VCaP (cell line): ENCODE results near the gene SLC25A13.
"Not testable (repeated sequence)": the region's sequence is repeated elsewhere in the genome, so short reads cannot be mapped to it uniquely, and the experiment has no call there.

Experiments
- H3K27ac ChIP-seq: fragments of 450-650 bp; 2 replicates; pipeline ENCODE4 v1.5.1; 2017
- TF ChIP-seq, protein P1 (sequence below): fragments of 450-650 bp; conservative IDR thresholded peaks from 2 replicates; pipeline ENCODE4 v1.5.1; 2017; ENCODE audit warnings: mild to moderate bottlenecking, moderate library complexity

The SLC25A13 gene

DNA sequence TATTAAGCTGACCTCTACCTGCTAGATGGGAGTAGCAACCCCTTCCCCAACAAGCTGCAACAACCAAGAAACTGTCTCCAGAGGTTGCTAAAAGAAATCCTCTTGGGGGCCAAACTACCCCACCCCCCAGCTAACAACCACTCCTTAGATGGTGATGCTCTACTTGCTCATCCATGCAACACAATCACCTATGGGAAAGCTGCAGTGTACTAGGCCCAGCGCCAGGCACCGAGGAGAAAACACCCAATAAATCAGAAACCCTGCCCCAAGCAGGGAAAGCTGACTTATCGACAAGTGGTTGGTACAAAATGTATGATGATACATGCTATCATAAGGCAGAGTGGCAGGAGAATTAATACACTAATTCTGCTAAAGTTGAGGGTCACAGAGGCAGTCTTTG, 17.3 kb downstream of the SLC25A13 start:
- TF ChIP-seq, protein P1, sequence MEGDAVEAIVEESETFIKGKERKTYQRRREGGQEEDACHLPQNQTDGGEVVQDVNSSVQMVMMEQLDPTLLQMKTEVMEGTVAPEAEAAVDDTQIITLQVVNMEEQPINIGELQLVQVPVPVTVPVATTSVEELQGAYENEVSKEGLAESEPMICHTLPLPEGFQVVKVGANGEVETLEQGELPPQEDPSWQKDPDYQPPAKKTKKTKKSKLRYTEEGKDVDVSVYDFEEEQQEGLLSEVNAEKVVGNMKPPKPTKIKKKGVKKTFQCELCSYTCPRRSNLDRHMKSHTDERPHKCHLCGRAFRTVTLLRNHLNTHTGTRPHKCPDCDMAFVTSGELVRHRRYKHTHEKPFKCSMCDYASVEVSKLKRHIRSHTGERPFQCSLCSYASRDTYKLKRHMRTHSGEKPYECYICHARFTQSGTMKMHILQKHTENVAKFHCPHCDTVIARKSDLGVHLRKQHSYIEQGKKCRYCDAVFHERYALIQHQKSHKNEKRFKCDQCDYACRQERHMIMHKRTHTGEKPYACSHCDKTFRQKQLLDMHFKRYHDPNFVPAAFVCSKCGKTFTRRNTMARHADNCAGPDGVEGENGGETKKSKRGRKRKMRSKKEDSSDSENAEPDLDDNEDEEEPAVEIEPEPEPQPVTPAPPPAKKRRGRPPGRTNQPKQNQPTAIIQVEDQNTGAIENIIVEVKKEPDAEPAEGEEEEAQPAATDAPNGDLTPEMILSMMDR = no peak
- H3K27ac ChIP-seq = no peak overlapping the region; the same call in 1 of the 2 replicates

DNA sequence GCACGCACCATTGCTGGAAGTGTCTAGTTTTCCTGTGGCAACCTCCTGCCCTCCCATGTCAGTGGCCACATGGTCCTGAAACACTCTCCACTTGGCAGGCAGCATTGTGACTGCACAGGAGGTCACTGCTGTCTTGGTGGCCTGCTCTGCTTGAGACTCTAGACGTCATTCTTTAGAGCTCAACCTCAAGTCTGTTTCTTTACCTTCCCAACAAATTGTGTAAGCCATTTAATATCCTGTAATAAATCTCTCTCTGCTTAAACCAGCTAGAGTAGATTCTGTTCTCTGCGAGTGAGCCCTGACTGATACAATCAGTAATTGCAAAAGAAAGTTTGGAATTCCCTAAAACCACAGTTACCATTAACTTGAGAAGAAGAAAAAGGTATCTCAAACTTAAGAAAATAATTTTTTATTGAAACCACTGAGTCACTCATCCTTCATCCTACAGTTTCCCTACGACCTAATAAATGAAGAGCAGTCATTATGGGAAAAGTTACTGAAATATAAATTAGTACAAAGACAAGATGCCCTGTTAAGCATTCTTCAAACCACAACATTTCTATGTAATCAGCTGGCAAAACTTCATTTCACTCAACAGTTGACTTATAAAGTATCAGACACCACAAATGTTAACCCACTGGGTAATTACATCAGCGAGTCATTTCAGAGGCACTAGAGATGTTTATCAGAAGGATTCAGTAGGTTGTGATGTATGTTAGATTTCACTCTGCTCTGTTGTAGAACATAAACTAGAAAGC, 18.0 kb downstream of the SLC25A13 start:
- H3K27ac ChIP-seq = peak overlapping the region; percentile 58
- TF ChIP-seq, protein P1 = no peak

DNA sequence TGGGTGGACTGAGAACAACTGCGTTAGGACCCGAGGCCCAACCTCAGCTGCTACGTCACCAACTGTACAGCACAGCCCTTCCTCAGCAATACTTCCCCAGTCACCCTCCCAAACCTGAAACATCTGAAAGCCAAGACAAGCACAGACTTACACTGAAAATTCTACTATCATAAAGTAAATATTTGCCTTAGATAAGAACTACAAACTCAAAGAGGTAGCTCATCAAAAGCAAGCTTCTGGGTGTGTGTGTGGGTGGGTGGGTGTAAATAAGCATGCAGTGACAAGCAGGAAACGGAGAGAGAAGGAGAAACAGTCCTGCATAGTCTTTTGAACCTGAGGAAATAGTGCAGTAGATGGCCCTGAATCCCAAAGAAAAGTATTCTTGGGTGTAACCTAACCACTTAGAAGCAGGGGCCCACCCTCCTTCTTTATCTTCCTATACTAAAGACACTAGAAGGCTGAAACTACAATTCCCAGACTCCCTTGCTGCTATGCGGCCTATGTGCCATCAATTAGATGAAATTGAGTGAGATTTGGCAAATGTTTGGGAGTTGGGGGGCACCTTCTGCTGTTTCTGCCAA, 18.7 kb downstream of the SLC25A13 start:
- TF ChIP-seq, protein P1 = no peak
- peak overlapping the region; percentile 58 for H3K27ac ChIP-seq

DNA sequence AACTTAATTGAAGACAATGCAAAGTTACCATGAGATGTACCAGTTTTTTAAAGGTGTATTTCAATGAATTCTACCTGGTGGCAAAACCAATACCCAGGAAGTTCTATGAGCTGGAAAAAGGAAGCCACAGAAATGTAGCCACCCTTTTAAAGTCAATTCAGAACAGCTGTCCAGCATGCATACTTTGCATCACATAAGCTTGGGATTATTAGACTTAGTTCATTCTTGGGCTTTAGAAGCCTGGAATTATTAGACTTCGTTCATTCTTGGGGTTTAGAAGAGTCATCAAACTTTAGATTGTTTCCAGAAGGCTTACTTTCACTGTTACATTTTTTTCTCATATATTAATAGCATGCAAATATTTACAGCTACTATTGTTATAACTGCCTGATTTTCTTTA, 20.9 kb downstream of the SLC25A13 start:
- H3K27ac ChIP-seq = no peak overlapping the region
- TF ChIP-seq, protein P1 = no peak

DNA sequence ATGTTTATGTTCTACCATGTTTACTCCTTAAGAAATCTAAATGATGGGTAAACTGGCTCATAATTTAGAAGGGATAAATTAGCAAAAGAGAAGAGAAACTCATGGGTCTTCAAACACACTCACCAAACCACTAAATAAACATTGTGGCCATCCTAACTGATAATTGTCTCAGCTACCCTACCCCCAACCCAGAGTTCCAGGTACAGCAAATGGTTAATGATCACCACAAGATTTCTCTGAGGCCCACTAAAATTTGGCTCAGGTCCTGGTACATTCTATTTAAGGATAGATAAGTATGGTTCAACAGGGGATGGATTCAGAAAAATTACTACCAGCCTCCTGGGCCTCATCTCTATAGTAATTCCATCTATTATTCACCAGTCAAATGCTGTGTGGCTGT, 21.4 kb downstream of the SLC25A13 start:
- TF ChIP-seq, protein P1 = no peak
- H3K27ac ChIP-seq = no peak overlapping the region

DNA sequence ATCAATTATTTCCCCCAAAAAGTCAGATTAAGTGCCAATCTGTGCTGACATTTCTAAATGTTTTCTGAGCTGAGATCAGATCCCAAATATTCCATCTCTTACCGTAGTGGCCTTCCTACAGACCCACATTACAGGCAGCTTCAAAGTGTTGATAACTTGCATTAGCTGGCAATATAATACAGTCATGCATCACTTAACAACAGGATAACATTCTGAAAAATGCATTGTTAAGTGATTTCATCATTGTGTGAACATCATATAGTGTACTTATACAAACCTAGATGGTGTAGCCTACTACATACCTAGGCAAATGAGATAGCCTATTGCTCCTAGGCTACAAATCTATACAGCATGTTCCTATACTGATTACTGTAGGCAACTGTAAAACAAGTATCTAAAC, 22.4 kb downstream of the SLC25A13 start:
- TF ChIP-seq, protein P1 = no peak
- no peak overlapping the region for H3K27ac ChIP-seq

DNA sequence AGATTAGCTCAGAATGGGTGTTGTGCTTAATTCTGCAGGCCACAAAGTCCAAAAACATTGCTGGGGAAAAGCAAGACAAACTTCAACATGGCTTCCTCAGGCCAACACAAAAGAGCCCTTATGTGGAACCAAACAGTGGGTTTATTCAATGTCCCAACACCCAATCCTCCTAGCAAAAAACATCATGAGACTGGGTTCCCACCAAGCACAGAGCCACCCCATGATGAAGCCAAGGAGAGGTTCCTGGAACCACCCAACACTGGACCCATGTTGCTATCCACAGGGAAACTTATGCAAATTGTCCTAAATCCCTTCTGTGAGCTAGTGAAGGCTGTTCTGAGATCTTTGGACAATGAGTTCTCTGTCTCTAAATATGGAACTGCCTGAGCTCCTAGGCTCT, 24.0 kb downstream of the SLC25A13 start:
- H3K27ac ChIP-seq = no peak overlapping the region
- TF ChIP-seq, protein P1 = no peak

DNA sequence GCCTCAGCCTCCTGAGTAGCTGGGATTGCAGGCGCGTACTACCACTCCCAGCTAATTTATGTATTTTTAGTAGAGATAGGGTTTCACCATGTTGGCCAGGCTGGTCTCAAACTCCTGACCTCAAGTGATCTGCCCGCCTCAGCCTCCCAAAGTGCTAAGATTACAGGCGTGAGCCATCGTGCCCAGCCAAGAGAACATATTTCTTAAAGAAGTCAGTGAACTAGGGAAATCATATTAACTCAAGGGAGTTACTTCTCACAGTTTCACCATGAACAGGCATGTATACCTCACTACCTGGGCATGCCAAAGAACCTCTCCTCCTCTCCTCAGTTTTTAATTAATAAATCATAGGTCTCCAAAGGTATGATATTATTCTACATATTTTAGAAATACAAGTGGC, 24.5 kb downstream of the SLC25A13 start:
- not testable (repeated sequence) for H3K27ac ChIP-seq

DNA sequence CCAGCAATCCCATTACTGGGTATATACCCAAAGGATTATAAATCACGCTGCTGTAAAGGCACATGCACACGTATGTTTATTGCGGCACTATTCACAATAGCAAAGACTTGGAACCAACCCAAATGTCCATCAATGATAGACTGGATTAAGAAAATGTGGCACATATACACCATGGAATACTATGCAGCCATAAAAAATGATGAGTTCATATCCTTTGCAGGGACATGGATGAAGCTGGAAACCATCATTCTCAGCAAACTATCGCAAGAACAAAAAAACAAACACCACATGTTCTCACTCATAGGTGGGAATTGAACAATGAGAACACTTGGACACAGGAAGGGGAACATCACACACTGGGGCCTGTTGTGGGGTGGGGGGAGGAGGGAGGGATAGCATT, 28.0 kb downstream of the SLC25A13 start:
- H3K27ac ChIP-seq = not testable (repeated sequence)
